GM19395 (cell line): ENCODE measurements around the gene ZCCHC10.

Source experiments
- ATAC-seq: cut with Tn5 transposase; IDR thresholded peaks from one replicate; pipeline ENCODE4 v1.9.1; 2021; ENCODE audit warnings: mild to moderate bottlenecking, moderate library complexity; ENCODE audit not compliant: unreplicated experiment

The ZCCHC10 gene

DNA sequence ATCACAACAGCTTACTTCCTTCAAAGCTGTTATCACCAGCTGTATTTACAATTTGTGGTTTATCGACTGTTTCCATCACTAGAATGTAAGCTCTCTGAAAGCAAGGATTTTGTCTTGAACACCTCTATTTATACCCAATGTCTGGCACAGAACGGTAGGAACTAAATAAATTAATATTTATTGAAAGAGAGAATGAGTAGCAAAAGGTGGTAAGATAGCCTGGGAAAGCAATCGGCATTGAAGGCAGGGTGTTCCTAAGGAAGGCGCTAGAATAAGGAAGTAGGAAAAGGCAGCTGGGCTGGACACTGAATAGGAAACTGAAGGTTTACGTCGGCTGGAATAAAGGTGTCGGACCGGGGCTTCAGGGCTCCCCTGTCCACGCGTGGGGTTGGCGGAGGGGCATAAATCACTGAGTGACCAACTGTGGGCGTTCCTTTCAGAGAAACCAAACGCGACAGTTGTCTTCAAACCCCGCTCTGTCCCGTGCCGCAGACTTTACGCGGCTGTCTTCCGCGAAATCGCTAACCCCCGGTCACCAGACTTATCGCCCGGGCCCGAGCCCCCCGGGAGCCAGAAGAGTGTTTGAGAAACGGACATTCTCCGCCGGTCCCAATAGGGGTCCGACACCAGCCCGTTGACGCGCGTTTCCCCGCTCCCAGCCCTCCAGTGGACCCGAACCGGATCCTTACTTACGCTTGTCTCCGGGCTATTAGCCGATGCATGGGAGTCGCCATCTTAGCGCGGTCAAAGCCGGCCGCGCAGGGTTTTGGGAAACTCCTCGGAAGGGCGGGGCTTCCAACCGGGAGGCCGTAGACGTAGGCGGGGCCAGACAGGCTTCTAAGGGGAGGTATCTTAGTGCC lies at the start of gene ZCCHC10:
TSS of gene ZCCHC10 (minus strand) at position 746 of the 860 bp plus-strand sequence. CDS start at position 734, 12 bp downstream.
- ATAC-seq, result peak; percentile 97

DNA sequence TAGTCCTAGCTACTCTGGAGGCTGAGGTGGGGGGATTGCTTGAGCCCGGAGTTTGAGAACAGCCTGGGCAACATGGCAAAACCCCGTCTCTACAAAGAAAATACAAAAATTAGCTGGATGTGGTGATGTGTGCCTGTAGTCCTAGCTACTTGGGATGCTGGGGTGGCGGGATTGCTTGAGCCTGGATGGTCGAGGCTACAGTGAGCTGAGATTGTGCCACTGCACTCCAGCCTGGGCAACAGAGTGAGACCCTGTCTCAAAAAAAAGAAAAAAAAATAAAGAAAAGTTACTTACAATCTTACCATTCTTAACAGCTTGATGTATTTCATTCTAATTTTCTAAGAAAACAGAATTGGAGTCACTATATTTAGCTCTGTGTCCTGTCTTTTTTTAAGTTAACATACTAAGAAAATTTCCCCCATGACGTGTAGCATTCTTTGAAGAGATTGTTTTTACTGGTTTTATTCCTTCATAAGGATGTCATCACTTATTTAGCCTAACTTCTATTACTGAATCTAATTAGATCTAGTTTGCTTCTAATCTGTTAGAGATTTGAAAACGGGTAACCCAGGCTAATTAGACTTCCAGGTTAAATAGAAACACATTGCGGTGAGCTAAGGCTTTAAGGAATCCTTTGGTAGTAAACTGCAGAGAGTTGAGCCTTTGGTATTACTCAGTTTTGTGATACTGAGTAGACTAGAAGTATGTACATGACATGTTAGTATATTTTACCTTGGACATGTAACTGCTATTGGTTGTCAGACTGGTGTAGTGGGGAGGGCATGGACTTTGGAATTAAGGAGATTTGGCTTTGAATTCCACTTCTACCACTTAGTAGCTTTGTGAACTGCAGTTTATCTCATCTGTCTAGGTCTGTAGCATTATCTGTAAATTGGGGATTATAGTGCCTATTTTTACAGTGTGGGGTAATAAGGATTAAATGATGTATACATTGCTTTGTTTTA lies 49.5 kb upstream of the ZCCHC10 start:
- ATAC-seq, result no peak

DNA sequence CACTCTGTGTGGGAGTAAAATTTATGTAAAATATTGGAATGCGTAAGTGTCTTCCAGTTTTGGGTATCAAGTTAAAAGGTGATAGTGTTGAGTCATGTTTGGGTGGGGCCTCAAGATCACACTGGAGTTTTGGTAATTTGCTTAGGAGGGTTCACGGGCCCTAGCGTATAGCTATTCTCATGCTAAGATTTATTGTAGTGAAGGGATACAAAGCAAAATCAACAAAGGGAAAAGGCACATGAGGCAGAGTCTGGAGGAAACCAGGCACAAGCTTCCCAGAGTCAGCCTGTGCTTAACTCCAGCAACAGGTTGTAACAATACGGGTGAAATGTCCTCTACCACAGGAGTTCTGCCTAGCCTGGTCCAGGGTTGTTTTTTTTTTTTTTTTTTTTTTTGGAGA lies 45.7 kb upstream of the ZCCHC10 start:
- ATAC-seq, result no peak

DNA sequence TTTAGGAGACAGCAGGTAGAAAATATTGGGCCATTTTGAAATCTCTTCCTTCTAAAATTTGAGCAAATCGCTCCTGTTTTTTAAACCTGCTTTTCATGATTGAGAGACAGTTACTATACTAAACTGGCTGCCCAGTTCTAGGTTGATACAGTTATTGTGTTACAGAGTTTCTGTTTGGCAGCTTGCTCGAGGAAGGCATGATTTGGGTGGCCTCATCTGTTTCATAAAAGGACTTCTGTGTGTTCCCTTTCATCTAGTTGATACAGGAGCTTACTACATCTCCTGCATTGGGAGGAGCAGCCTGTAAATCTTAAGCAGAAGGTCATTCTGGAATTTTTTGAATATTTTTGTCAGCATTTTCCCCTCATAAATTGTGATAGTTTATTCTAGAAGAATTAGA lies 39.7 kb upstream of the ZCCHC10 start:
- no peak for ATAC-seq

DNA sequence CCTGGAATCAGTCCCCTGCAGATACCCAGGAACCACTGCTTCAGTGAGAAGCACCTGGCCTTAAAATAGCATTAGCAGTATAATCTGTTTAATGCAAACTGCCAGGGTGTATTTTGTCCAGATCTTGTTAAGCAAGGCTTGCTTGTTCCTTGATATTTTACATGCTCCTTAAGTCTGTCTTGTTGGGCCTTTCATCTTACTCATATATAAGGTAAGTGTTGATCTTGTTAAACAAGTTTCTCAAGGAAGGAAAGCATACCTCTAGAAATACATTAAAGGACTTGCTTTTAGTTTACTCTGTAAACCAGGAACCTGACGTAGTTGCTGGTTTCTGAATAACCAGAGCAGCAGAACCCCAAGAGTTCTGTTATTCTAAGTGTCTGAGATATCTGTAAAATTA lies 39.1 kb upstream of the ZCCHC10 start:
- no peak for ATAC-seq

DNA sequence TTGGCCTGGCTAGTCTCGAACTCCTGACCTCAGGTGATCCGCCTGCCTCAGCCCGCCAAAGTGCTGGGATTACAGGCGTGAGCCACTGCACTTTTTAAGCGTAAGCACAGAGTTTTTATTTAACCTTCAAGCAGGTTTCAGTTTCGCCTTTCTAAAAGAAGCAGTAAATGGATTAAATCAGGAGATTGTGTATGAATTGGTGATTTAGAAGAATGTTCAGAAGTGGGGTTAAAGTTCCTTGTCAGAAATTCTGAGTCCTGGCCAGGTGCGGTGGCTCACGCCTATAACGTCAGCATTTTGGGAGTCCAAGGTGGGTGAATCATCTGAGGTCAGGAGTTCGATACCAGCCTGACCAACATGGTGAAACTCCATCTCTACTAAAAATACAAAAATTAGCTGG lies 37.6 kb upstream of the ZCCHC10 start:
- ATAC-seq, result no peak

DNA sequence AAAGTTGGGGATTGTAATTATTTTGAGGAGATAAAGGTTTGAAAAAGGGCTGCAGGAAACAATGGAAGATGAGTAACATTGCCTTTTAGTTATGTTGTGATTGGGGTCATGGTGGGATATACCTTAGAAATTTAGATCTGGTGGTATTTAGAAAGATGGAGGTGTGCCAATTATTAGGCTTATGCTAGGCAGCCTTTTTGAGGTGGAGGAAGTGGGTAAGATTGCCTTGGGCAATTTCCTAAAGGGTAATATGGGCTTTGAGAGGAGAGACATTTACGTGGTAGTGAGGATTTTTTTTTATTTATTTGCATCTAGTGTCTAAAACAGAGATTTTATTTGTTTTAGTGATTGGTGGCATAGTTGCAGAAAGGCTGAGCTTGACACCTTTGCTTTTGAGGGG lies 35.9 kb upstream of the ZCCHC10 start:
- ATAC-seq, result no peak

DNA sequence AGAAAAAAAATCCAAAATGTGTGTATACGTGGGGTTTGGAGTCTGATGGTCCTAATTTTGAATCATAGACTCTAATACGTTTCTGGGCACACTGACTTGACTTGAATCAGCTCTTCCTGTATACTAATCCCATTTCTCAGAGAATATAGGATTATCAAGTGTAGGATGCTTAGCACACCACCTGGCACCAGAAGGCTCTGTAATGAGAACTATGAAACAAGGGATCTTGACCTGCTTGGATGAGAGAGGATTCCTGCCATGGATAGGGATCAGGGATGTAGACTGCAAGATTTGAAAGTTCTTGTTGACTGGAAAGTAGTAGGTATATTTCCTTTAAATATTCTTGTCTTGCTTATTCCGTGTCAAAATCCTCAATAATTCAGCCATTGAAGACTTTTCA lies 33.3 kb upstream of the ZCCHC10 start:
- no peak for ATAC-seq

DNA sequence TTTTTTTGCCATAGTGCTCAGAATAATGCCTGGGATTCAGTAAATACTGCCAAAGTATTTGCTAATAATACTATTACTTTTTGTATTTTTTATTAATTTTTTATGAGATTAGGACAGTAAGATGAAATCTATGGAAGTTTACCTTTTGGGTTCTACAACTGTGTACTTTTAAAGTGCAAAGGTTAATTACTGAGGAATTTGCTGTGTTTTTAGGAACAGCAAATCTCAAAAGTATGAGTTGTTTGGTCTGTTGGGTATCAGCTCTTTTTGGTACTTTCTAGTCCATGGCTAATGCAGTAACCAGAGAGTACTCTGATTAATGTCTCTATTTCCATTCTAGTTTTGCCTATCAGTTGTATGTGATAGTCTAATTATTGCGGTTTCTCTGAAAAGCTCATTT lies 30.5 kb upstream of the ZCCHC10 start:
- no peak for ATAC-seq

DNA sequence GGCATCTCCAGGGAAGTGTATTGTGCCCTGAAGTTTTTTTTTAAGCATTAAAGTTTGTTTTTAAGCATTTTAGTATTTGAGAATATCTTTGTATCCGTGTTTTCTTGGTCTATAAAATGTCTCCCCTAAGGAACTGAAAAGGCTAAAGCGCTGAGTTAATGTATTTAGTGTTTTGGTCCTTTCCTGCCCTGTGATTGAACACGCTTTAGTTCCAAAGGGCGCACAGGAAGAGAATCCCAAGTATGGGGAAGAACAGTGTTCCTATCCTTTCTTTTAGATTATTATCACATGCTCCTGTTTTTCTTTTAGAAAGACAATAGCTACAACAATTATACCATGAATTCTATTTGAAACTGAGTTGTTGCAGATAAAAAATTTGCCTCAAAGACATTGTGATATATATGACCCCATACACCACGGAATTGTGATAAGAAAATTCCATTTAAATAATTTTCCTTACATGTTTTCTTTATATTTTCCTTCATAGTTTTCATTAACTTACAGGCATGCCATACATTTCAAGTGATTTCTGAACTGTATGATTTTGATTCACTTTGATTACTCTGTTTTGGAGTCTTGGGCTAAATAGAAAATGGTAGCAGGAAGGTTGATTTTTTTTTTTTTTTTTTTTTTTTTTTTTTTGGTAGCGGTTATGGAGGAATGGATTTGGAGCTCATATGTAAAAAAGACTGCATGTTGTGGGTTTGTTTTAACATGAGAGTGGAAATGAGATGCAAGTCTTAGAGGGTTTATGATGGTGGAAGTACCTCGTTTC lies 28.5 kb upstream of the ZCCHC10 start:
- no peak for ATAC-seq

DNA sequence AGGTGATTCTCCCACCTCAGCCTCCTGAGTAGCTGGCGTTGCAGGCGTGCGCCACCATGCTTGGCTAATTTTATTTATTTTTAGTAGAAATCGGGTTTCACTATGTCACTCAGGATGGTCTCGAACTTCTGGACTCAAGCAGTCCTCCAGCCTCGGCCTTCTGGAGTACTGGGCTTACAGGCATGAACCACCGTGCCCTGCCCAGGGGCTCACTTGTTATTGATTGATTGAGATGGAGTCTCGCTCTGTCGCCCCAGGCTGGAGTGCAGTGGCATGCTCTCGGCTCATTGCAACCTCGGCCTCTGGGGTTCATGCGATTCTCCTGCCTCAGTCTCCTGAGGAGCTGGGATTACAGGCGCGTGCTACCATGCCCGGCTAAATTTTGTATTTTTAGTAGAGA lies 27.1 kb upstream of the ZCCHC10 start:
- ATAC-seq, result no peak

DNA sequence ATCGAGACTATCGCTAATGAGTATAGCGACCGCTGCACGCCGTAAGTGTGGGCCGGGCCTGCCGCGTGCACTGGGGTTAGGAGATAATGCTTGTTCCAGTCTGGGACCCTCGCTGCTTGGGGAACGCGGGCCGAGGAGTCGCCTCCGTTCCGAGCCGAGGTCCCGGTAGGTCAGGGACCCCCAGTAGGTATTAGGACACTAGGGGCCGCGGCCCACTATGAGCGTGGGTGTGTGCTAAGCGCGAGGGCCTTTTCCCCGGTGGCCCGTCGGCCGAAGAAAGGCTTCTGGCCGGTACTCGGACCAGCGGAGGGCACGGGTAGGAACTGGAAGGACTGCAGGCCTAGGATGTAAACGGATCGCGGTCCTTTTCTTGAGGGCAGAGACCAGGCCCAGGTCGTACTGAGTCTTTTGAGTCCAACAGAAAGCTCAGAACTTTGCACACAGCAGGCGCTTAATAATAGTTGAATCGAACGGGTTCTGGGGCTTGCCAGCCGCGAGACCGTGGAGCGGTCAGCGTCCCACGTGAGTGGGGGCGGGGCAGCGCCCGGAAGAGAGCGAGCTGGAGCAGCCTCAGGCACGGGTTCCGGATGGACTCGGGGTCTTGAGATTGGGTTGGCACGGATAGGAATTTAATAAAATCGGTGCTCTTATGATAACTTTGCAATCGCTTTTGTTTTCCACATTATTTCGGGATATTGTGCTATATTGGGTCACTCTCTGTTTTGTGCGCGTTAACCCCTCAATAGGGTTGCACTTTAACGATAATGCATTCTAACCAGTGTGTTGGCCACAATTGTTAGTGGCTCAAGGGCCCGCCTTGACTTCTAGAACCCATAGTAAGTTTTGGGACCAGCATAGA lies 26.2 kb upstream of the ZCCHC10 start:
- peak; percentile 39 for ATAC-seq

DNA sequence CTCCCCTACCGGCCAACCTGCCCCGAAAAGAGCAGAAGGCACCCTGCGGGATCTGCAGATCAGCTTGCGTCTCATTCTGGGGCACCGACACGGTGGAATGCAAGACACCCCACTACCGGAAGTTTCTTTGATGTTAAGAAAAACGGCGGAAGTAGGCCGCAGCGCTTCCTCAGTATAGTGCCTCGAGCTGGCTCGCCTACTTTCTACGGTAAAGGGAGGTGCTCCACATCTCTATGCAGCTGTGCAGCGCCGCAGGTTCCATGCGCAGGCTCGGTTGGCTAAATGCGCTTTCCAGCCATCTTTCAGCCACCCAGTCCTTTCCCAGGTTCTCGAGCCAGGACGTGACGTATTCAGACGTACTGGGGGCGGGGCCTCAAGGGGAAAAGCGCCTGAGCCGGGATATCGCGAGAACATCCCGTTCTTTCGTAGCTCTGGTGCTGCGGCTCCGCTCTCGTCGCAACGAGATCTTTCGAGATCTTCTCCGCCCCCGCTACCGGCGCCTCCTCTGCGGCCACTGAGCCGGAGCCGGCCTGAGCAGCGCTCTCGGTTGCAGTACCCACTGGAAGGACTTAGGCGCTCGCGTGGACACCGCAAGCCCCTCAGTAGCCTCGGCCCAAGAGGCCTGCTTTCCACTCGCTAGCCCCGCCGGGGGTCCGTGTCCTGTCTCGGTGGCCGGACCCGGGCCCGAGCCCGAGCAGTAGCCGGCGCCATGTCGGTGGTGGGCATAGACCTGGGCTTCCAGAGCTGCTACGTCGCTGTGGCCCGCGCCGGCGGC lies 25.4 kb upstream of the ZCCHC10 start, which contains the start of gene HSPA4:
TSS of gene HSPA4 (plus strand) at position 472 of the 775 bp plus-strand sequence. CDS start at position 710, 238 bp downstream.
- ATAC-seq, result peak; percentile 80

DNA sequence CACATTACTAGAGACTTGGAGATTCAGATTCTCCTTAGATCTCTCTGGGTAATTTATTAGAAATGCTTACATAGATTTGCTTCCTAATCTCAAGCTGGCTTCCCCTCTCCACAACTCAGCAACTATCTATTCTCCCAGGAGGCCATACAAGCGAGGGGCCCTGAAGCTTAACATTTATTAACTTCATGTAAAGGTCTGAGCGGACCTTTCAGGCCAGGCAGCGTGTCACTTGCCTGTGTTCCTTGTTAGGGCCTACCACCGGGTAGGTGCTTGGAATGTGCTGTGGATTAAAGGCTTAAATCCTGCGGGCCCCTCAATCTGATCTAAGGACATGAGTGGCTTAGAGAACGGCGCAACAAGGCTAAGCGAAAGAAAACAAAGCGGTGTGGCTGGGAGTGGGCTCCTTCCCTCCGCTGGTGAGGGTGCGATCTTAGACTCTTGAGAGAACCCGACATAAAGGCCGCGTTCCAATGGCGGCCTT lies 24.8 kb upstream of the ZCCHC10 start:
- ATAC-seq, result peak; percentile 18

DNA sequence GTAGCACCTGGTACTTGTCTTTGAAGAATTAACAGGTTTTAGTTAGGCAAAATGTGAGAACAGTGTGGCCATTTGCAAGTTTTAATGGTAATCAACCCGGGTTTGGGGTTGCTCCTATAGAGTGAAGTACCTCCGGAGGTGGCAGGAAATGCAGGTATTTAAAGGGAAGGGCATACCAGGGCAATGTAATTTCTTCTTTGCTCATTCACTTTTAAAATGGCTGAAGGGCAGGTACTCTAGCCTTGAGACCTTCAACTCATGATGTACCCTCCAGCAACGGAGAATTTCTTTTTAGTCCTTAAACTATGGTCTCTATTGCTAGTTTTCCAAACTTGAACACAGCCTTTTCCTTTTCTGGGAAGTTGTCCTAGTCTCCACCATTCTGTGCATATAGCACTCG lies 24.2 kb upstream of the ZCCHC10 start:
- ATAC-seq, result no peak

DNA sequence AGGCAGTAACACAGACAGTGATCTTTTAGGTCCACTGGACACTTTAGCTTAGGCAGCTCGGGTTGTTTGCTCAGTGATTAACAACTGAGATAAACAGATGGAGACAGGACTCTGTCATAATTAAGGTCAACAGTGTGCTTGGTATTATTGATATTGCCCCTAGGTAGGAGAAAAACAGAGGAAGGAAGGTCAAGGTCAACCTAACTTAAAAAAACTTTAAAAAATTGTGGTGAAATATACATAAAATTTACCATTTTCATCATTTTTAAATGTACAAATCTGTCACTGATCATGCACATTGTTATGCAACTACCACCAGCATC lies 23.3 kb upstream of the ZCCHC10 start:
- no peak for ATAC-seq

DNA sequence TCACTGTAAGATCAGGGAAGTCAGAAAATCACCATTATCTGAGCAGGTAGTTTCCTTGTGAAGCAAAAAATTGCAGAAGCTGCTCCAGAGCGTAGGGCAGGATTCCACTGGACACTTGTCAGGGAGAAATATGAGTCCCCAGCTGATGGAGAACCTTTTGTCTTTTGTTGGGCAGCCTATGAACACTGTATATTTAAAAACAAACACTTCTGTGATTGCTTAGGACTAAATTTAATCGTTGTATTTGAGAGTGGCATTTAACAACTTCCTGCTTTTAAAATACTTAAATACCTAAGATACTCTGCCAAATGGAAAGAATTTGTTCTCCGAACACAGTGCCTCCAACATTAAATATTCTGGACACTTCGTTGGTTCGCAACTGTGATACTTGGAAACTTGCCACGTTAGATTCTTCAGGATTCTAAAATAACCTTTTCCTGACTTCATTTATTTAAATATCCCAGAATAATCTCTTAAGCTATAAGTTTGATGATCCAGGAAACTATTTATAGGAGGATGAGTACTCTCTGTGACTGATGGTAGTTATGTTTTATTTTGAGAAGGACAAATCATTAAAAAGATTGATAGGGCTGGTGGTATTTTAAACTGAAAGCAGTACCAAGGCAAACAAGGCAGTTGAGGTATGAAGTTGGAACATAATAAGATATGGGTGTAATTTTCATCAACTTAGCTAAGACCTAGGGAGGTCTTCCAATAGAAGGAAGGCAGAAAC lies 22.8 kb upstream of the ZCCHC10 start:
- no peak for ATAC-seq

DNA sequence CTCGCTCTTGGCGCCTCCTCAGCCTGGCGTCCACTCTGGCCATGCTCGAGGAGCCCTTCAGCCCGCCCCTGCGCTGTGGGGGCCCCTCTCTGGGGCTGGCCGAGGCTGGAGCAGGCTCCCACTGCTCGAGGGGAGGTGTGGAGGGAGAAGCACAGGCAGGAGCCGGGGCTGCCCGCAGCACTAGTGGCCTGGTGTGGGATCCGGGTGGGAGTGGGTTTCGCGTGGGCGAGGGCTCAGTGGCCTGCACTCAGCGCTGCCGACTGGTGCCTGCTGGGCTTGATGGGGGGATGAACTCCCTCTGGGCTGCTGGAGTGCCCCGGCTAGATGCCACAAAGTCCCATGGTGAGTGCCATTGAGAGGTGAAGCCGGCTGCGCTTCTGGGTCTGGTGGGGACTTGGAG lies 21.1 kb upstream of the ZCCHC10 start:
- ATAC-seq, result no peak
